SU-DHL-6 (cell line): ENCODE results near the gene TJP1.

Experiments
- H2AFZ ChIP-seq: fragments of 200-600 bp; sonication (generic); 2 replicates; pipeline ENCODE4 v1.6.1; 2014; ENCODE audit warnings: low read depth, mild to moderate bottlenecking, moderate library complexity, mixed read lengths, antibody characterized with exemption, low read length; ENCODE audit not compliant: severe bottlenecking
- H3F3A ChIP-seq: fragments of 200-600 bp; shearing (Covaris generic); 2 replicates; pipeline ENCODE4 v1.6.0; 2016; ENCODE audit warnings: antibody characterized with exemption, mild to moderate bottlenecking; ENCODE audit not compliant: insufficient read depth
- H3K27ac ChIP-seq: fragments of 200-600 bp; sonication (generic); 2 replicates; pipeline ENCODE4 v1.5.1; 2016; ENCODE audit warnings: low read depth, mild to moderate bottlenecking, low read length, moderate library complexity, mixed read lengths
- H3K27me3 ChIP-seq: fragments of 200-600 bp; sonication (generic), shearing (Covaris generic); 2 replicates; pipeline ENCODE4 v1.6.0; 2014; ENCODE audit warnings: mild to moderate bottlenecking, low read length
- H3K36me3 ChIP-seq: fragments of 200-600 bp; sonication (generic); 2 replicates; pipeline ENCODE4 v1.6.1; 2014; ENCODE audit warnings: mild to moderate bottlenecking, low read length, mixed read lengths
- H3K4me2 ChIP-seq: fragments of 300-600, 200-600 bp; shearing (Covaris generic), sonication (generic); 2 replicates; pipeline ENCODE4 v1.6.0; 2014; ENCODE audit warnings: low read length, low read depth, mild to moderate bottlenecking; ENCODE audit not compliant: poor library complexity, severe bottlenecking
- H3K4me3 ChIP-seq: fragments of 200-600 bp; sonication (generic); 2 replicates; pipeline ENCODE4 v1.5.1; 2014; ENCODE audit warnings: antibody characterized with exemption, low read length, mild to moderate bottlenecking, mixed read lengths; ENCODE audit not compliant: insufficient read depth, poor library complexity, severe bottlenecking
- H3K79me2 ChIP-seq: fragments of 200-600 bp; sonication (generic); 2 replicates; pipeline ENCODE4 v1.6.1; 2014; ENCODE audit warnings: mild to moderate bottlenecking, low read length, moderate library complexity; ENCODE audit not compliant: insufficient read depth
- H3K9ac ChIP-seq: fragments of 200-600 bp; sonication (generic); 2 replicates; pipeline ENCODE4 v1.7.0; 2014; ENCODE audit warnings: mild to moderate bottlenecking, low read length
- H3K9me2 ChIP-seq: fragments of 200-600 bp; sonication (generic); replicated peaks from 2 replicates; pipeline ENCODE4 v1.6.1; 2014; ENCODE audit warnings: low read length; ENCODE audit not compliant: insufficient read depth
- H3K9me3 ChIP-seq: fragments of 200-600 bp; sonication (generic); 2 replicates; pipeline ENCODE4 v1.6.1; 2014; ENCODE audit warnings: low read length, mixed read lengths; ENCODE audit not compliant: insufficient read depth
- H4K20me1 ChIP-seq: fragments of 200-600 bp; sonication (generic); 2 replicates; pipeline ENCODE4 v1.6.1; 2014; ENCODE audit warnings: low read depth, mild to moderate bottlenecking, antibody characterized with exemption, low read length, moderate library complexity, mixed read lengths
- CTCF ChIP-seq: fragments of 200-600 bp; sonication (generic); IDR thresholded peaks from one replicate; pipeline ENCODE4 v1.5.1; 2017; ENCODE audit warnings: antibody characterized with exemption, mild to moderate bottlenecking, low read length, moderate library complexity; ENCODE audit not compliant: insufficient read depth, poor library complexity, severe bottlenecking
- EZH2phosphoT487 ChIP-seq: fragments of 200-600 bp; sonication (generic), shearing (Covaris generic); conservative IDR thresholded peaks from 2 replicates; pipeline ENCODE4 v1.6.1; 2018; ENCODE audit warnings: mild to moderate bottlenecking, antibody characterized with exemption, low read length, moderate library complexity, mixed read lengths

The TJP1 gene

DNA sequence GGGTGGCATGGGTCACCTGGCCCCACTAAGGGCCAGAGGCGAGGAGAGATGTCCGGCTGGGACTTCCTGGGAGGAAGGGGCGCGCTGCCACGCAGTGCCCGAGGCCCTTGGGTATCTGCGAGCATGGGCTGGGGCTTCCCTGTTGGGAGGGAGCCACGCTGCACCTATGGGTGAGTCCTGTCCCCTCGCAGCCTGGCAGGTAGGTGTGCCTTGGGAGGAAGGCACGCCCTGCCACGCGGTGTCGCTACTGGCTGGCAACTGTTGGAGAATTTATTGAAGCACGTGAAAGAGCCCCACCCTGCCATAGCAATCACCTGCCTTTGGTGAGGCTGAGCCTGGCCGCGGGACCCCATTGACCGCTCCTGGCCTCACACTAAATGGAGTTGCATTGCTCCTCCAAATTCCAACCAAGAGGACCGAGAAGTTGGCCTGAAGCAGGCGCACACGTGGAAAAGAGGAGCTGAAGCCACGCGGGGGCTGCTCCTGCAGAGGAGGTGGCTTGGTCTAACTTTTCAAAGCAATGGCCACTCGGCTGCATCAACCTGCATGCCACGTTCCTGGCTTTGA, 134.2 kb downstream of the TJP1 start:
- Histone ChIP-seq H3K4me2 (no peak overlapping the region), H2AFZ (no peak overlapping the region), H3K4me3 (no peak overlapping the region)

GRCh38 chr15:29687204-29687815, 135.0 kb downstream of the TJP1 start:
- Histone ChIP-seq H3K9me3 (no peaks in the 10 kb centered on the region), H4K20me1 (no peaks in the 10 kb centered on the region), H3K79me2 (no peaks in the 10 kb centered on the region), H3K9ac (no peak overlapping the region), H3F3A (no peaks in the 10 kb centered on the region), H3K9me2 (no peaks in the 10 kb centered on the region), H3K27me3 (no peaks in the 10 kb centered on the region), H2AFZ (no peak overlapping the region), H3K27ac (no peak overlapping the region), H3K4me2 (no peak overlapping the region), H3K36me3 (no peaks in the 10 kb centered on the region), H3K4me3 (no peak overlapping the region)
- no peak for TF ChIP-seq CTCF
- TF ChIP-seq EZH2phosphoT487: no peak

More for the DNA sequence above, 134.2 kb downstream of the TJP1 start:
- Histone ChIP-seq H3K9ac (no peak overlapping the region), H3K9me3 (no peaks in the 10 kb centered on the region), H3F3A (no peaks in the 10 kb centered on the region), H3K9me2 (no peaks in the 10 kb centered on the region), H4K20me1 (no peaks in the 10 kb centered on the region), H3K79me2 (no peaks in the 10 kb centered on the region), H3K27me3 (no peaks in the 10 kb centered on the region), H3K36me3 (no peaks in the 10 kb centered on the region), H3K27ac (no peak overlapping the region)
- TF ChIP-seq EZH2phosphoT487 (no peak), CTCF (no peak)

- Histone ChIP-seq H3K9me3 (no peaks in the 10 kb centered on the region), H3K9ac (no peak overlapping the region), H3K79me2 (no peaks in the 10 kb centered on the region), H2AFZ (no peak overlapping the region), H3F3A (no peaks in the 10 kb centered on the region), H3K36me3 (no peaks in the 10 kb centered on the region), H4K20me1 (no peaks in the 10 kb centered on the region), H3K4me2 (no peak overlapping the region), H3K9me2 (no peaks in the 10 kb centered on the region), H3K27ac (no peak overlapping the region), H3K4me3 (no peak overlapping the region), H3K27me3 (no peaks in the 10 kb centered on the region)
- TF ChIP-seq CTCF: no peak
- TF ChIP-seq EZH2phosphoT487: no peak
Measured at GRCh38 chr15:29686445-29687203, 135.6 kb downstream of the TJP1 start.
